Thyroid gland (tissue), 4 donors: Measurements from ENCODE around the gene LRMDA.

ENCODE experiments used
- POLR2A ChIP-seq, 2 donors: fragments of 450-650 bp; IDR thresholded peaks; one replicate each; pipeline ENCODE4 v1.6.1; 2017; ENCODE audit warnings: antibody characterized with exemption in 2 of 2, mild to moderate bottlenecking in 2 of 2, moderate library complexity in 1 of 2
- TF ChIP-seq, protein P1 (sequence below), 6 experiments: fragments of 200-600 bp in 3 of 6; fragments of 450-650 bp in 3 of 6; sonication (generic) in 3 of 6; IDR thresholded peaks; one replicate each; pipeline ENCODE4 v1.5.1; 2016 to 2019; ENCODE audit warnings: antibody characterized with exemption in 6 of 6, mild to moderate bottlenecking in 2 of 6, inconsistent platforms in 1 of 6, moderate library complexity in 1 of 6

GRCh38 chr10:75617485-75618155 is 186.2 kb downstream of the LRMDA start:
- TF ChIP-seq, protein P1, sequence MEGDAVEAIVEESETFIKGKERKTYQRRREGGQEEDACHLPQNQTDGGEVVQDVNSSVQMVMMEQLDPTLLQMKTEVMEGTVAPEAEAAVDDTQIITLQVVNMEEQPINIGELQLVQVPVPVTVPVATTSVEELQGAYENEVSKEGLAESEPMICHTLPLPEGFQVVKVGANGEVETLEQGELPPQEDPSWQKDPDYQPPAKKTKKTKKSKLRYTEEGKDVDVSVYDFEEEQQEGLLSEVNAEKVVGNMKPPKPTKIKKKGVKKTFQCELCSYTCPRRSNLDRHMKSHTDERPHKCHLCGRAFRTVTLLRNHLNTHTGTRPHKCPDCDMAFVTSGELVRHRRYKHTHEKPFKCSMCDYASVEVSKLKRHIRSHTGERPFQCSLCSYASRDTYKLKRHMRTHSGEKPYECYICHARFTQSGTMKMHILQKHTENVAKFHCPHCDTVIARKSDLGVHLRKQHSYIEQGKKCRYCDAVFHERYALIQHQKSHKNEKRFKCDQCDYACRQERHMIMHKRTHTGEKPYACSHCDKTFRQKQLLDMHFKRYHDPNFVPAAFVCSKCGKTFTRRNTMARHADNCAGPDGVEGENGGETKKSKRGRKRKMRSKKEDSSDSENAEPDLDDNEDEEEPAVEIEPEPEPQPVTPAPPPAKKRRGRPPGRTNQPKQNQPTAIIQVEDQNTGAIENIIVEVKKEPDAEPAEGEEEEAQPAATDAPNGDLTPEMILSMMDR (IDR thresholded peaks at IDR 0.05): no peak
- no peak for TF ChIP-seq POLR2A (IDR thresholded peaks at IDR 0.05)
